B cell (primary cell): Measurements from ENCODE around the gene C9orf152. TPM values are rescaled to one million over a fixed set of nuclear protein-coding genes. Genes with fewer than 3 reads are reported as not detected.

Source experiments
- ATAC-seq: fragments of 200-7000 bp; cut with Tn5 transposase; one replicate; pipeline ENCODE4 v1.10.0; 2021; ENCODE audit warnings: low read depth, mild to moderate bottlenecking, moderate number of reproducible peaks, moderate library complexity
- CTCF ChIA-PET: fragments of 350-600 bp; sonication (Branson Sonifier 250); formaldehyde crosslinking; loops from one replicate; lab custom pipeline; 2021; ENCODE audit warnings: antibody characterized with exemption, inconsistent platforms; lab: Charles Lee
- POLR2A ChIA-PET: fragments of 350-600 bp; sonication (Branson Sonifier 250); formaldehyde crosslinking; loops from one replicate; lab custom pipeline; 2021; ENCODE audit warnings: antibody characterized with exemption; lab: Charles Lee
- DNase-seq: peaks from one replicate; pipeline ENCODE4 v3.0.0; 2013
- H2AFZ ChIP-seq: 2 replicates; pipeline ENCODE4 v1.6.1; 2012; ENCODE audit warnings: mild to moderate bottlenecking, low read depth, low read length; ENCODE audit not compliant: insufficient read depth, poor library complexity, severe bottlenecking
- H3K27ac ChIP-seq, 2 donors: 1 replicate in 1 of 2; 2 replicates in 1 of 2; pipeline ENCODE4 v1.5.1; 2012 to 2013; ENCODE audit warnings: low read length in 2 of 2, mild to moderate bottlenecking in 2 of 2, moderate library complexity in 1 of 2
- H3K27me3 ChIP-seq, 4 experiments: fragments of 200-600 bp in 1 of 4; sonication (generic) in 1 of 4; replicated peaks in 1 of 4; 1 replicate in 2 of 4; 2 replicates in 2 of 4; pipeline versions ENCODE4 v1.6.1 to v1.7.0; 2013 to 2016; ENCODE audit warnings: low read length in 3 of 4, mild to moderate bottlenecking in 2 of 4, mixed read lengths in 1 of 4, moderate library complexity in 1 of 4; ENCODE audit not compliant: insufficient read depth in 4 of 4, control insufficient read depth in 3 of 4; ENCODE audit errors: control extremely low read depth in 1 of 4
- H3K36me3 ChIP-seq, 2 experiments: replicated peaks in 1 of 2; 1 replicate in 1 of 2; 2 replicates in 1 of 2; pipeline versions ENCODE4 v1.6.1 to v1.7.1; 2013; ENCODE audit warnings: low read length in 1 of 2; ENCODE audit not compliant: insufficient read depth in 2 of 2, control insufficient read depth in 1 of 2; ENCODE audit errors: control extremely low read depth in 1 of 2, extremely low read depth in 1 of 2
- H3K4me1 ChIP-seq, 2 donors: fragments of 200-600 bp in 1 of 2; sonication (generic) in 1 of 2; 1 replicate in 1 of 2; 2 replicates in 1 of 2; pipeline versions ENCODE4 v1.5.1 to v1.6.1; 2013 to 2017; ENCODE audit warnings: low read length in 2 of 2; ENCODE audit not compliant: control insufficient read depth in 2 of 2, insufficient read depth in 2 of 2
- H3K4me2 ChIP-seq: replicated peaks from 2 replicates; pipeline ENCODE3; 2012; ENCODE audit warnings: mild to moderate bottlenecking, low read depth, low read length; ENCODE audit not compliant: poor library complexity, severe bottlenecking
- H3K4me3 ChIP-seq, 5 experiments: fragments of 200-600 bp in 1 of 5; sonication (generic) in 1 of 5; 1 replicate in 3 of 5; 2 replicates in 2 of 5; pipeline versions ENCODE4 v1.5.1 to v1.7.0; 2011 to 2016; ENCODE audit warnings: low read length in 4 of 5, mild to moderate bottlenecking in 4 of 5, low read depth in 2 of 5, control low read depth in 1 of 5, moderate library complexity in 1 of 5; ENCODE audit not compliant: insufficient read depth in 1 of 5; ENCODE audit errors: control extremely low read depth in 1 of 5, extremely low read depth in 1 of 5
- H3K79me2 ChIP-seq: fragments of 200-600 bp; sonication (generic); one replicate; pipeline ENCODE4 v1.6.0; 2016; ENCODE audit warnings: low read length; ENCODE audit not compliant: control insufficient read depth, insufficient read depth
- H3K9ac ChIP-seq: fragments of 200-600 bp; sonication (generic); 2 replicates; pipeline ENCODE4 v1.6.1; 2017; ENCODE audit warnings: mild to moderate bottlenecking, low read length, moderate library complexity
- H3K9me3 ChIP-seq, 3 donors: one replicate each; pipeline versions ENCODE4 v1.6.1 to v1.7.1; 2013; ENCODE audit warnings: low read length in 2 of 3; ENCODE audit not compliant: control insufficient read depth in 2 of 3, insufficient read depth in 1 of 3; ENCODE audit errors: control extremely low read depth in 1 of 3
- H4K20me1 ChIP-seq: 2 replicates; pipeline ENCODE4 v1.6.0; 2012; ENCODE audit warnings: mild to moderate bottlenecking, low read length; ENCODE audit not compliant: insufficient read depth, control insufficient read depth, poor library complexity, severe bottlenecking
- H3K27ac Mint-ChIP-seq: one replicate; pipeline ENCODE4 v1.8.0; 2021; ENCODE audit warnings: mixed read lengths
- H3K27me3 Mint-ChIP-seq: one replicate; pipeline ENCODE4 v1.8.0; 2021; ENCODE audit warnings: mixed read lengths
- H3K4me1 Mint-ChIP-seq: one replicate; pipeline ENCODE4 v1.8.0; 2021; ENCODE audit warnings: mixed read lengths
- H3K4me3 Mint-ChIP-seq: one replicate; pipeline ENCODE4 v1.8.0; 2021; ENCODE audit warnings: mixed read lengths
- H3K9me3 Mint-ChIP-seq: one replicate; pipeline ENCODE4 v1.8.0; 2022; ENCODE audit warnings: mixed read lengths; ENCODE audit not compliant: insufficient read depth
- CTCF ChIP-seq: fragments of 200-600 bp; IDR thresholded peaks from one replicate; pipeline ENCODE4 v1.8.0; 2022; ENCODE audit warnings: antibody characterized with exemption, mild to moderate bottlenecking
- EZH2 ChIP-seq: IDR thresholded peaks from 2 replicates; pipeline ENCODE4 v1.6.1; 2012; ENCODE audit warnings: borderline replicate concordance, low read depth, mild to moderate bottlenecking, moderate library complexity, low read length; ENCODE audit not compliant: insufficient read depth, poor library complexity, severe bottlenecking
- WGBS: methylation state at CpG from one replicate; pipeline ENCODE4 v1.1.5; 2013; ENCODE audit warnings: missing lambda C conversion rate; ENCODE audit not compliant: insufficient coverage; 5-methylcytosine and 5-hydroxymethylcytosine counted together
- intact Hi-C: fragments of 100-400 bp; cut with micrococcal nuclease; formaldehyde crosslinking; loops from one replicate; pipeline ENCODE4 v1.10.0; 2022
- polyA plus RNA-seq: library from polyadenylated mRNA; depleted of rRNA; stranded (reverse); fragments of >200 nt; gene quantifications from 2 replicates; pipeline ENCODE4 v1.2.3, GENCODE V29; 2012
- total RNA-seq, 2 donors: library from RNA; stranded (reverse); fragments of 120-200 nt in 1 of 2; gene quantifications; 1 replicate in 1 of 2; 2 replicates in 1 of 2; pipeline versions ENCODE4 v1.2.3 to v1.2.4, GENCODE V29; 2013 to 2022

C9orf152 gene
- total and polyA plus RNA-seq, 2 donors (not counting 1 experiment from before 2014, with no cell fraction given), result not detected

DNA sequence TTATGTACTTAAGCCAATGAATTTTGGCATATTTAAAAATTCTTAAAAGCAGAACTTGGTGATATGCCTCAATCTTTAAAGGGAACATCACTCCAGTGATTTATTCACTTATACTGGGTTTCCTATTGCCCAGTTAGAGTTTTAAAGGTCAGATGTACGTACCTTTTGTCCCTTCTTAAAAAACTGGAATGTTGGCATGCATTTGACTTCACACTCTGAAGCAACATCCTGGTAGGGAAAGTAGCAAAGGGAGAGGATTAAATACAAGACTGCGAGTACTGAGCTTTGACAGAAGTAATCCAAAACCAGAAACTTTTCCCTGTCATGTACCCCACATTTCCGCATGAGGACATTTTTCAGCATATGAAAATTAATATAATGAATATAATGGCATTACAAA, 36.7 kb upstream of the C9orf152 start:
- CTCF ChIA-PET, result no interaction called here
- POLR2A ChIA-PET, result no interaction called here
- ATAC-seq, result no peak
- Histone ChIP-seq H3K9me3 (no peaks in the 10 kb centered on the region), H3K79me2 (no peaks in the 10 kb centered on the region), H3K36me3 (peaks cover 2 to 10% of the 10 kb centered on the region in 2 experiments), H3K4me1 (no peaks in the 10 kb centered on the region), H3K27ac (no peak overlapping the region), H3K4me2 (no peak overlapping the region), H3K27me3 (no peaks in the 10 kb centered on the region), H2AFZ (no peak overlapping the region), H4K20me1 (no peaks in the 10 kb centered on the region), H3K4me3 (no peak overlapping the region), H3K9ac (no peak overlapping the region)
- DNase-seq, result no peak
- WGBS, result no CpG with 5 or more reads among the region's 3 CpGs
- TF ChIP-seq CTCF, result no peak
- no peak for TF ChIP-seq EZH2
- H3K27me3 Mint-ChIP-seq, result no peaks in the 10 kb centered on the region
- intact Hi-C loops, result no loop called here
- no peak overlapping the region for H3K27ac Mint-ChIP-seq
- H3K4me3 Mint-ChIP-seq, result no peak overlapping the region
- H3K4me1 Mint-ChIP-seq, result no peaks in the 10 kb centered on the region
- H3K9me3 Mint-ChIP-seq, result no peaks in the 10 kb centered on the region

DNA sequence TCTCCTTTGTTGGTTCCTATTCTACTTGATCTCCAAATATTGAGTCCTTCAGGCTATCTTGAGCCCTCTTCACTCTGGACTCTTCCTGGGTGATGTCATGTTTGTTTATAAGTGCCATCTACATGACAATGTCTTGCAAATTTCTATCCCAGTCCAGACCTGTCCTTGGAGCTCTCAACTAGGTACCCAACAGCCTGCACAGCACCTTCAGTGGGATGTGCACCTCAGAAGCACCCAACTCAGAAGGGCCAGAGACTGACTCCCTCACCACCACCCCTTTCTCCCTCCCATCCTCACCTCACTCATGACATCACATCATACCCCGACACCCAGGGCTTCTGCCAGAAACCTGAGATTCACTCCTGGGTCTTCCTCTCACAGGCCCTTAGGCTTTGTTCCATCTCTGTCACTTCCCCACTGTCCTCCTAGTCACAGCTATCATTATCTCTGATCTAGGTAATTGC, 33.9 kb upstream of the C9orf152 start:
- Mint-ChIP-seq H3K9me3 (no peaks in the 10 kb centered on the region), H3K27ac (no peak overlapping the region), H3K4me1 (no peaks in the 10 kb centered on the region), H3K4me3 (no peak overlapping the region), H3K27me3 (no peaks in the 10 kb centered on the region)
- no peaks in the 10 kb centered on the region for H3K79me2 ChIP-seq
- no peak overlapping the region for H3K9ac ChIP-seq
- no peaks in the 10 kb centered on the region for H3K27me3 ChIP-seq
- DNase-seq, result no peak
- no peak for ATAC-seq
- CTCF ChIA-PET, result interaction anchor here (1.8 kb wide), 1 partner anchor 25 kb away, joined by 5 read pairs; no protein-coding TSS in a partner anchor
- POLR2A ChIA-PET, result no interaction called here
- no peak overlapping the region for H3K4me3 ChIP-seq
- 100% methylated on average over 1 of the region's 1 CpG for WGBS
- TF ChIP-seq CTCF (no peak), EZH2 (no peak)
- no peaks in the 10 kb centered on the region for H3K9me3 ChIP-seq
- no peak overlapping the region for H2AFZ ChIP-seq
- no peak overlapping the region for H3K4me2 ChIP-seq
- no peaks in the 10 kb centered on the region for H4K20me1 ChIP-seq
- intact Hi-C loops, result no loop called here
- no peaks in the 10 kb centered on the region for H3K4me1 ChIP-seq
- H3K27ac ChIP-seq, result no peak overlapping the region
- peaks cover 2 to 10% of the 10 kb centered on the region in 2 experiments for H3K36me3 ChIP-seq
